Mesendoderm (in vitro differentiated cells): ENCODE data around the gene ROR1.

Experiments used
- DNase-seq: peaks from one replicate; pipeline ENCODE4 v3.0.0; 2013
- H2AK5ac ChIP-seq: 2 replicates; pipeline ENCODE4 v1.6.1; 2013; ENCODE audit warnings: low read length, inconsistent platforms
- H2BK120ac ChIP-seq: 2 replicates; pipeline ENCODE4 v1.6.1; 2013; ENCODE audit warnings: low read depth, mild to moderate bottlenecking, low read length, moderate library complexity, mixed read lengths
- H2BK15ac ChIP-seq: replicated peaks from 2 replicates; pipeline ENCODE4 v1.6.1; 2013; ENCODE audit warnings: low read depth, mild to moderate bottlenecking, moderate library complexity
- H2BK5ac ChIP-seq: 2 replicates; pipeline ENCODE4 v1.6.1; 2013; ENCODE audit warnings: low read length, inconsistent platforms
- H3K18ac ChIP-seq: 2 replicates; pipeline ENCODE4 v1.6.1; 2013; ENCODE audit warnings: mild to moderate bottlenecking, low read length, mixed read lengths
- H3K23ac ChIP-seq: one replicate; pipeline ENCODE4 v1.6.1; 2013; ENCODE audit warnings: low read length
- H3K27ac ChIP-seq: 2 replicates; pipeline ENCODE4 v1.5.1; 2013; ENCODE audit warnings: low read depth, mild to moderate bottlenecking, inconsistent platforms, low read length, moderate library complexity
- H3K27me3 ChIP-seq: 2 replicates; pipeline ENCODE4 v1.6.1; 2013; ENCODE audit warnings: low read length, control low read depth, mild to moderate bottlenecking, inconsistent platforms; ENCODE audit not compliant: insufficient read depth, poor library complexity
- H3K36me3 ChIP-seq: 2 replicates; pipeline ENCODE4 v1.6.1; 2013; ENCODE audit warnings: low read length, inconsistent platforms; ENCODE audit not compliant: control insufficient read depth, insufficient read depth
- H3K4ac ChIP-seq: one replicate; pipeline ENCODE4 v1.6.1; 2013; ENCODE audit warnings: low read depth, mild to moderate bottlenecking, low read length, moderate library complexity
- H3K4me1 ChIP-seq: 2 replicates; pipeline ENCODE4 v1.6.1; 2013; ENCODE audit warnings: low read depth, low read length, inconsistent platforms; ENCODE audit not compliant: control insufficient read depth
- H3K4me2 ChIP-seq: 2 replicates; pipeline ENCODE4 v1.6.1; 2013; ENCODE audit warnings: low read length
- H3K4me3 ChIP-seq: 2 replicates; pipeline ENCODE4 v1.5.1; 2013; ENCODE audit warnings: mild to moderate bottlenecking, low read length
- H3K56ac ChIP-seq: one replicate; pipeline ENCODE4 v1.6.1; 2013; ENCODE audit warnings: low read length
- H3K79me1 ChIP-seq: 2 replicates; pipeline ENCODE4 v1.6.1; 2013; ENCODE audit warnings: low read length, inconsistent platforms
- H3K79me2 ChIP-seq: 2 replicates; pipeline ENCODE4 v1.6.1; 2013; ENCODE audit warnings: mild to moderate bottlenecking, low read length; ENCODE audit not compliant: control insufficient read depth, insufficient read depth
- H3K9ac ChIP-seq: 2 replicates; pipeline ENCODE4 v1.6.1; 2013; ENCODE audit warnings: low read length, inconsistent platforms
- H4K5ac ChIP-seq: one replicate; pipeline ENCODE4 v1.6.1; 2013; ENCODE audit warnings: low read length
- H4K8ac ChIP-seq: one replicate; pipeline ENCODE4 v1.6.1; 2013; ENCODE audit warnings: low read depth, mild to moderate bottlenecking, control low read depth, low read length, moderate library complexity
- WGBS: extraction: QIAGEN DNeasy Blood & Tissue Kit; methylation state at CpG from one replicate; pipeline ENCODE4 v1.1.7; 2013; ENCODE audit warnings: low lambda C conversion rate, missing lambda C conversion rate; ENCODE audit not compliant: insufficient coverage; ENCODE audit errors: extremely low coverage; 5-methylcytosine and 5-hydroxymethylcytosine counted together

ROR1 gene

GRCh38 chr1:63982201-63982600 is 208.4 kb downstream of the ROR1 start:
- Histone ChIP-seq H3K56ac (no peak overlapping the region), H3K4ac (no peak overlapping the region), H2BK15ac (no peak overlapping the region), H3K4me1 (peaks cover 17% of the 10 kb centered on the region), H3K79me1 (peaks cover 2% of the 10 kb centered on the region), H2BK5ac (no peak overlapping the region), H2BK120ac (no peak overlapping the region), H3K18ac (no peak overlapping the region), H3K4me3 (no peak overlapping the region), H3K9ac (no peak overlapping the region), H4K8ac (no peak overlapping the region), H2AK5ac (no peak overlapping the region), H3K79me2 (no peaks in the 10 kb centered on the region), H3K27me3 (no peaks in the 10 kb centered on the region), H4K5ac (no peak overlapping the region), H3K23ac (no peak overlapping the region), H3K4me2 (no peak overlapping the region), H3K36me3 (no peaks in the 10 kb centered on the region), H3K27ac (no peak overlapping the region)
- WGBS = no CpG with 5 or more reads among the region's 3 CpGs
- DNase-seq = no peak

- H2BK15ac ChIP-seq = no peak overlapping the region
- H3K36me3 ChIP-seq = no peaks in the 10 kb centered on the region
- WGBS = no CpG with 5 or more reads among the region's 7 CpGs
- no peak overlapping the region for H2BK5ac ChIP-seq
- H3K23ac ChIP-seq = no peak overlapping the region
- no peak overlapping the region for H3K18ac ChIP-seq
- H3K4me3 ChIP-seq = no peak overlapping the region
- H3K4ac ChIP-seq = no peak overlapping the region
- no peaks in the 10 kb centered on the region for H3K27me3 ChIP-seq
- H3K79me1 ChIP-seq = no peaks in the 10 kb centered on the region
- peaks cover 17% of the 10 kb centered on the region for H3K4me1 ChIP-seq
- H3K4me2 ChIP-seq = no peak overlapping the region
- no peak overlapping the region for H3K9ac ChIP-seq
- H3K56ac ChIP-seq = no peak overlapping the region
- no peak overlapping the region for H4K8ac ChIP-seq
- no peak for DNase-seq
- H3K79me2 ChIP-seq = no peaks in the 10 kb centered on the region
- H2BK120ac ChIP-seq = no peak overlapping the region
- H4K5ac ChIP-seq = no peak overlapping the region
- H3K27ac ChIP-seq = no peak overlapping the region
- H2AK5ac ChIP-seq = no peak overlapping the region
Measured at GRCh38 chr1:63983391-63984256, 209.8 kb downstream of the ROR1 start.

- H2BK5ac ChIP-seq = no peak overlapping the region
- H3K27me3 ChIP-seq = no peaks in the 10 kb centered on the region
- no peak overlapping the region for H4K8ac ChIP-seq
- H3K23ac ChIP-seq = no peak overlapping the region
- no peak overlapping the region for H3K4me2 ChIP-seq
- no peak for DNase-seq
- H3K56ac ChIP-seq = no peak overlapping the region
- no peaks in the 10 kb centered on the region for H3K79me2 ChIP-seq
- no peaks in the 10 kb centered on the region for H3K79me1 ChIP-seq
- peaks cover 17% of the 10 kb centered on the region for H3K4me1 ChIP-seq
- no peaks in the 10 kb centered on the region for H3K36me3 ChIP-seq
- no peak overlapping the region for H2AK5ac ChIP-seq
- no peak overlapping the region for H3K9ac ChIP-seq
- no CpG with 5 or more reads among the region's 4 CpGs for WGBS
- H3K4ac ChIP-seq = no peak overlapping the region
- no peak overlapping the region for H3K18ac ChIP-seq
- H2BK15ac ChIP-seq = no peak overlapping the region
- H4K5ac ChIP-seq = no peak overlapping the region
- H3K27ac ChIP-seq = no peak overlapping the region
- H3K4me3 ChIP-seq = no peak overlapping the region
- no peak overlapping the region for H2BK120ac ChIP-seq
Measured at GRCh38 chr1:63984257-63984929, 210.6 kb downstream of the ROR1 start.

DNA sequence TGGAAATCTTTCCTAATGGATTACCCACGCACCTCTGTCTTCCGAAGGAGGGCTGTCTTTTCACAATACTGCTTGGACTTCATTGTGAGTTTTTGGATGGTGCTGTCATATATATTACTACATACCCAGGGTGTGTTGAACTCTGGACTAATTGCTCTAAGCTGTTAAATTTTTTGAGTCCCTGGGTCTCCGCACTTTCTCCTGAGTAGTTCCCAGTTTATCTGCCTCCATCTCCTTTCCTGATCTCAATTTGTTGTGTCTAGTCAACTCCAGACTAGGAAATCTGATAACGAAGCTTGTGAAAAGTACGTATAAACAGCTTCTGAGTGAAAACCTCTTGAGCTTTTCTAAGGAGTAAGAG is 211.1 kb downstream of the ROR1 start:
- Histone ChIP-seq H3K27me3 (no peaks in the 10 kb centered on the region), H4K8ac (no peak overlapping the region), H3K4me3 (no peak overlapping the region), H3K36me3 (no peaks in the 10 kb centered on the region), H3K79me1 (no peaks in the 10 kb centered on the region), H2BK5ac (no peak overlapping the region), H2AK5ac (no peak overlapping the region), H3K9ac (no peak overlapping the region), H3K4ac (no peak overlapping the region), H3K23ac (no peak overlapping the region), H3K18ac (no peak overlapping the region), H4K5ac (no peak overlapping the region), H2BK120ac (no peak overlapping the region), H3K27ac (no peak overlapping the region), H3K79me2 (no peaks in the 10 kb centered on the region), H2BK15ac (no peak overlapping the region), H3K56ac (no peak overlapping the region), H3K4me1 (peaks cover 17% of the 10 kb centered on the region), H3K4me2 (no peak overlapping the region)
- DNase-seq = peak; percentile 31
- no CpG with 5 or more reads among the region's 5 CpGs for WGBS

- no peak for DNase-seq
- Histone ChIP-seq H3K18ac (no peak overlapping the region), H3K4me2 (no peak overlapping the region), H3K4me3 (no peak overlapping the region), H3K27me3 (no peaks in the 10 kb centered on the region), H4K5ac (no peak overlapping the region), H2BK5ac (no peak overlapping the region), H3K4me1 (peaks cover 9% of the 10 kb centered on the region), H3K36me3 (no peaks in the 10 kb centered on the region), H3K9ac (no peak overlapping the region), H3K79me1 (no peaks in the 10 kb centered on the region), H3K23ac (no peak overlapping the region), H2AK5ac (no peak overlapping the region), H2BK120ac (no peak overlapping the region), H3K79me2 (no peaks in the 10 kb centered on the region), H3K56ac (no peak overlapping the region), H3K4ac (no peak overlapping the region), H3K27ac (no peak overlapping the region), H4K8ac (no peak overlapping the region), H2BK15ac (no peak overlapping the region)
- no CpG with 5 or more reads among the region's 2 CpGs for WGBS
Measured at GRCh38 chr1:63987014-63987627, 213.3 kb downstream of the ROR1 start.
